Gastroesophageal sphincter (tissue), 3 donors: Measurements from ENCODE around the gene SYT5.

Experiments used
- CTCF ChIP-seq, 4 experiments: fragments of 200-600 bp in 2 of 4; fragments of 450-650 bp in 2 of 4; sonication (generic) in 1 of 4; IDR thresholded peaks; one replicate each; pipeline ENCODE4 v1.5.1; 2017 to 2019; ENCODE audit warnings: antibody characterized with exemption in 4 of 4, mild to moderate bottlenecking in 2 of 4, moderate library complexity in 2 of 4
- POLR2A ChIP-seq, 2 donors: fragments of 450-650 bp; IDR thresholded peaks; one replicate each; pipeline ENCODE4 v1.6.1; 2017; ENCODE audit warnings: antibody characterized with exemption in 2 of 2, mild to moderate bottlenecking in 2 of 2, moderate library complexity in 1 of 2
- POLR2AphosphoS5 ChIP-seq: sonication (generic); formaldehyde crosslinking; IDR thresholded peaks from one replicate; pipeline ENCODE4 v1.6.1; 2017; ENCODE audit warnings: antibody characterized with exemption

GRCh38 chr19:55220525-55220924 lies 40.4 kb upstream of the SYT5 start:
- no peak for TF ChIP-seq CTCF (IDR thresholded peaks at IDR 0.05)
- no peak for TF ChIP-seq POLR2A (IDR thresholded peaks at IDR 0.05)
- no peak for TF ChIP-seq POLR2AphosphoS5
